GM12865 (cell line): ENCODE measurements around the gene CEP131.

Experiments used
- DNase-seq: peaks from one replicate; pipeline ENCODE4 v3.0.0; 2010; ENCODE audit warnings: low read depth
- H3K4me3 ChIP-seq: 2 replicates; pipeline ENCODE4 v1.5.1; 2011; ENCODE audit warnings: mild to moderate bottlenecking, low read depth, low read length, control low read depth
- TF ChIP-seq, protein P1 (sequence below): IDR thresholded peaks from 2 replicates; pipeline ENCODE4 v1.5.1; 2011; ENCODE audit warnings: low read length, control low read depth, low read depth, inconsistent platforms; ENCODE audit not compliant: insufficient read depth; ENCODE audit errors: missing control alignments

Gene CEP131

DNA sequence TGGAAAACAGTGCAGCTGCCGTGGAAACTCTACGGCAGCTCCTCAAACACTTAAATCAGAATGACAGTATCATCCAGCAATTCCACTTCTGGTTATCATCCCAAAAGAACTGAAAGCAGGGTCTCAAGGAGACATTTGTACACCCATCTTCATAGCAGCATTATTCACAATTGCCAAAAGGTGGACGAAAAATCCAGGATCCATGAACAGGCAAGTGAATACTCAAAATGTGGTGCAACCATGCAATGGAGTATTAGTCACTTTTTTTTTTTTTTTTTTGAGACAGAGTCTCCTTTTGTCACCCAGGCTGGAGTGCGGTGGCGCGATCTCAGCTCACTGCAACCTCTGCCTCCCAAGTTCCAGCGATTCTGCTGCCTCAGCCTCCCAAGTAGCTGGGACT lies 46.1 kb downstream of the CEP131 start:
- no peak overlapping the region for H3K4me3 ChIP-seq
- TF ChIP-seq, protein P1, sequence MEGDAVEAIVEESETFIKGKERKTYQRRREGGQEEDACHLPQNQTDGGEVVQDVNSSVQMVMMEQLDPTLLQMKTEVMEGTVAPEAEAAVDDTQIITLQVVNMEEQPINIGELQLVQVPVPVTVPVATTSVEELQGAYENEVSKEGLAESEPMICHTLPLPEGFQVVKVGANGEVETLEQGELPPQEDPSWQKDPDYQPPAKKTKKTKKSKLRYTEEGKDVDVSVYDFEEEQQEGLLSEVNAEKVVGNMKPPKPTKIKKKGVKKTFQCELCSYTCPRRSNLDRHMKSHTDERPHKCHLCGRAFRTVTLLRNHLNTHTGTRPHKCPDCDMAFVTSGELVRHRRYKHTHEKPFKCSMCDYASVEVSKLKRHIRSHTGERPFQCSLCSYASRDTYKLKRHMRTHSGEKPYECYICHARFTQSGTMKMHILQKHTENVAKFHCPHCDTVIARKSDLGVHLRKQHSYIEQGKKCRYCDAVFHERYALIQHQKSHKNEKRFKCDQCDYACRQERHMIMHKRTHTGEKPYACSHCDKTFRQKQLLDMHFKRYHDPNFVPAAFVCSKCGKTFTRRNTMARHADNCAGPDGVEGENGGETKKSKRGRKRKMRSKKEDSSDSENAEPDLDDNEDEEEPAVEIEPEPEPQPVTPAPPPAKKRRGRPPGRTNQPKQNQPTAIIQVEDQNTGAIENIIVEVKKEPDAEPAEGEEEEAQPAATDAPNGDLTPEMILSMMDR: no peak
- no peak for DNase-seq

DNA sequence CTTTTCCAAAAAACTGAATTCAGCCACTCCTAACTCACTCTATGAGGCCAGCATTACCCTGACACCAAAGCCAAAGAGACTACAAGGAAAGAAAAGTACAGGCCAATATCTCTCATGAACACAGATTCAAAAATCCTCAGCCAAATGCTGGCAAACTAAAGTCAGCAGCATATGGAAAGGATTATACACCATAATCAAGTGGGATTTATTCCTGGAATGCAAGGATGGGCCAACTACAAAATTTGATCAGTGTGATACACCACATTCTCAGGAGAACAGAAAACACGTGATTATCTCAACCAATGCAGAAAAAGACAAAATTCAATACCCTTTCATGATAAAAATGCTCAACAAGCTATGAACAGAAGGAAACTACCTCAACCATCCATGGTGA lies 49.0 kb downstream of the CEP131 start:
- no peak for DNase-seq
- TF ChIP-seq, protein P1: no peak
- no peak overlapping the region for H3K4me3 ChIP-seq

DNA sequence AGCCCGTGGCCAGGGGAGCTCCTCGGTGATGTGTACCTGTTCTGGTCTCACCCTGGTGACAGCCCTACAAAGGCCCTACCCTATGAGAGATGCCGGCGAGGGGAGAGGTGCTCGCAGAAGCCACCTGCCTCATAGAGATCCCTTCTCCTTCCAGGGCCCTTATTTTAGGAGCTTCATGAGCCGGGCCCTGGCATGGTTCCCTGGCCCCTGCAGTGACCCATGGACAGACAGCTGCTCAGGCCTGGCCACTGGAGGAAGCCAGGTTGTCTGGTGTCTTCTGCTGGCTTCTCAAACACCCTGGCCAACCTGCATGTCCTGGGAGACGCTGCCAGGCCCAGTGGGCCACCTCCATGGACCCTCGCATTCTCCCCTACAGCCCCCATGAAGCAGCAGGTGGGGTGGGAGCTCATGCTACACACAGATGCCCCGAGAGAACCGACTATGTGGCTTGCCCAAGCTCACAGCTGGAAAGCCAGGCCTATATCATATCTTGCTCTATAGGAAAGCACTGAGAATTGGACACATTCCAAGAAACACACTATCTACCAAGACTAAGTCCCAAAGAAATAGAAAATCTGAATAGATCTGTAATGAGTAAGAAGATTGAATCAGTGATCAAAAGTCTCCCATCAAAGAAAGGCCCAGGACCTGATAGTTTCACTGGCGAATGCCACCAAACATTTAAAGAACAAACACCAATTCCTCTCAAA lies 49.6 kb downstream of the CEP131 start:
- H3K4me3 ChIP-seq: no peak overlapping the region
- no peak for DNase-seq
- TF ChIP-seq, protein P1: no peak

DNA sequence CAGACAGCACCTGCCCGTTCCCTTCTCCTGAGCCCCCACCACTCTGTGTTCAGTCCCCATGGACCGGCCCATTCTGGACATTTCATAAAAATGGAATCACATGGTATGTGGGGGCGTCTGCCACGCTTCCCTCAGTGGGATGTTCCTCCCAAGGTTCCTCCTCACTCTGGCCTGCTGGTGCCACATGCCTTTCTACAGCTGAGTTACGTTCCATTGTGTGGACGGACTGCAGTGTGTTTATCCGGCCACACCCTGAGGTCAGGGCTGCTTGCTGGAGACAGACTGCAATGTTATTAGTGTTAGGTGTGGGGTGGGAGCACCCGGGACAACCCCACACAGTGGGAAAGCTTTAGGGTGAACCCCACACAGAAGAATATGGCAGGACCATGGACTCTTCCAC lies 50.8 kb downstream of the CEP131 start:
- no peak for DNase-seq
- TF ChIP-seq, protein P1: no peak
- no peak overlapping the region for H3K4me3 ChIP-seq

DNA sequence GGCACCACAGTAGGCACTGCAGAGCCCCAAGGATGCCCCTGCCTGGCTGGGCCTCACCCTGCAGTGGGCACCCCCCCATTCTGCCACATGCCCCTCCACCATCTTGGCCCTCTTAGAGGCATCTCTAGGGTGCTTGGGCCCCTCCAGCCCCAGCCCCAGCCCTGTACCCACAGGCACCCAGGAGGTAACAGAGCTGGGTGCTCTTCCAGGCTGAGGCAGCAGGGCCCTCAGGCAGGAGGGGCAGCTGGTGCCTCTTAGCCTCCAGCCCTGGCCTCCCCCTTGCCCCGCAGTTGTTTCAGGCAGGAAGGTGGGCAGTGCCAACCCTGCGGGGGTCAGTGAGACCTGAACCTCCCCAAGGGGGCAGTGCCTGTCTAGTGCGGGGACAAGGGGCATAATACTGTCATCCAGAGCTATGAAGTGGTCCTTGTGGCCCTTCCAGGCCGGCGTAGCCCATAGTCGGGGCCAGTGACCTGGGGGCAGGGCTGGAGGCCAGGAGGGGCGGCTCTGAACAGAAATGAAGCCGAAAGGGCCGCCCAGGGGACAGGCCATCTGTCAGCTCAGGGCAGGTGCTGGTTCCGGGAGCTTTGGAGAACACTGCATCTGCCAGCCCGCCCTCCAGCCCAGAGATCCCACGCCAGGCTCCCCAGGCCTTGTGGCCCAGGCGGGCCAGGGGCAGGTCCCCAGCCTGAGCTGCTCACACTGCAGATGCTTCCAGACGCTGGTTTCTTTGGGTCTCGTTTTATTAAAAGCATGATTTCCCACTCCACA lies 51.9 kb downstream of the CEP131 start:
- no peak for DNase-seq
- H3K4me3 ChIP-seq: no peak overlapping the region
- TF ChIP-seq, protein P1: no peak

- TF ChIP-seq, protein P1: no peak
- no peak for DNase-seq
- H3K4me3 ChIP-seq: no peak overlapping the region
These were observed 52.9 kb downstream of the CEP131 start for GRCh38 chr17:81169870-81170309.

- DNase-seq: no peak
These were observed 55.1 kb downstream of the CEP131 start for GRCh38 chr17:81167638-81168037.

More at GRCh38 chr17:81167638-81168037, 55.1 kb downstream of the CEP131 start:
- H3K4me3 ChIP-seq: no peak overlapping the region
- TF ChIP-seq, protein P1: no peak
